Activated CD8-positive, alpha-beta memory T cell treated with anti-CD3 and anti-CD28 coated beads, Interleukin-2, amount 50 U/mL, for 4 hours (primary cell): Measurements from ENCODE around the gene COL4A5.
"Not testable (repeated sequence)": the region's sequence is repeated elsewhere in the genome, so short reads cannot be mapped to it uniquely, and the experiment has no call there.

Source experiments
- DNase-seq: peaks from one replicate; pipeline ENCODE4 v3.0.0-alpha.2; 2020

The COL4A5 gene

GRCh38 chrX:108456971-108457477 lies 17.4 kb downstream of the COL4A5 start:
- no peak for DNase-seq

- DNase-seq, result no peak
Measured at GRCh38 chrX:108464604-108465003, 25.0 kb downstream of the COL4A5 start.

GRCh38 chrX:108468486-108468885 lies 28.8 kb downstream of the COL4A5 start:
- no peak for DNase-seq

- no peak for DNase-seq
Measured at GRCh38 chrX:108473979-108474378, 34.3 kb downstream of the COL4A5 start.

- not testable (repeated sequence) for DNase-seq
Measured at GRCh38 chrX:108481528-108481927, 41.9 kb downstream of the COL4A5 start.

GRCh38 chrX:108484251-108484650 lies 44.6 kb downstream of the COL4A5 start:
- no peak for DNase-seq

- DNase-seq, result no peak
Measured at GRCh38 chrX:108485960-108486359, 46.3 kb downstream of the COL4A5 start.

GRCh38 chrX:108494406-108495090 lies 54.9 kb downstream of the COL4A5 start:
- no peak for DNase-seq

GRCh38 chrX:108511721-108512120 lies 72.1 kb downstream of the COL4A5 start:
- no peak for DNase-seq

- DNase-seq, result no peak
Measured at GRCh38 chrX:108516184-108516583, 76.5 kb downstream of the COL4A5 start.

- no peak for DNase-seq
Measured at GRCh38 chrX:108527724-108528123, 88.1 kb downstream of the COL4A5 start.

- no peak for DNase-seq
Measured at GRCh38 chrX:108537005-108537404, 97.4 kb downstream of the COL4A5 start.

GRCh38 chrX:108541286-108541685 lies 101.6 kb downstream of the COL4A5 start:
- DNase-seq, result no peak

- DNase-seq, result no peak
Measured at GRCh38 chrX:108557580-108557979, 117.9 kb downstream of the COL4A5 start.

GRCh38 chrX:108558217-108558616 lies 118.6 kb downstream of the COL4A5 start:
- no peak for DNase-seq

- DNase-seq, result no peak
Measured at GRCh38 chrX:108573136-108573535, 133.5 kb downstream of the COL4A5 start.

GRCh38 chrX:108582151-108582550 lies 142.5 kb downstream of the COL4A5 start:
- no peak for DNase-seq

GRCh38 chrX:108584617-108585211 lies 145.1 kb downstream of the COL4A5 start:
- no peak for DNase-seq

GRCh38 chrX:108590496-108590895 lies 150.9 kb downstream of the COL4A5 start:
- no peak for DNase-seq

GRCh38 chrX:108601276-108601675 lies 161.6 kb downstream of the COL4A5 start:
- DNase-seq, result no peak

GRCh38 chrX:108610141-108610540 lies 170.5 kb downstream of the COL4A5 start:
- no peak for DNase-seq

GRCh38 chrX:108614616-108615015 lies 175.0 kb downstream of the COL4A5 start:
- DNase-seq, result no peak

- DNase-seq, result no peak
Measured at GRCh38 chrX:108640817-108641216, 201.2 kb downstream of the COL4A5 start.

GRCh38 chrX:108641589-108642272 lies 202.1 kb downstream of the COL4A5 start:
- DNase-seq, result no peak
